ENCODE results near the gene YBX3.

The YBX3 gene

DNA sequence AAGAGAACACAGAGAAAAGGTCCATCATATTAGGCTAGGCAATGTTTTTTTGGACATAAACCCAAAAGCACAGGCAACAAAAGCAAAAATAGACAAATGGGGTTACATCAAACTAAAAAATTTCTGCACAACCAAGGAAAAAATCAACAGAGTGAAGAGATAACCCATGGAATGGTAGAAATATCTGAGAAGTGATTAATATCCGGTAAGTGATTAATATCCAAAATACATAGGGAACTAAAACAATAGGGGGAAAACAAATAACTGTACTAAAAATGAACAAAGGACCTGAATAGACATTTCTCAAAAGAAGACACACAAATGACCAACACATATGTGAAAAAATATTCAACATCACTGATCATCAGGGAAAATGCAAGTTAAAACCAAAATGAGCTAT lies 53.6 kb downstream of the YBX3 start:
- no peak for DNase-seq (ENCODE audit: low read depth)

DNA sequence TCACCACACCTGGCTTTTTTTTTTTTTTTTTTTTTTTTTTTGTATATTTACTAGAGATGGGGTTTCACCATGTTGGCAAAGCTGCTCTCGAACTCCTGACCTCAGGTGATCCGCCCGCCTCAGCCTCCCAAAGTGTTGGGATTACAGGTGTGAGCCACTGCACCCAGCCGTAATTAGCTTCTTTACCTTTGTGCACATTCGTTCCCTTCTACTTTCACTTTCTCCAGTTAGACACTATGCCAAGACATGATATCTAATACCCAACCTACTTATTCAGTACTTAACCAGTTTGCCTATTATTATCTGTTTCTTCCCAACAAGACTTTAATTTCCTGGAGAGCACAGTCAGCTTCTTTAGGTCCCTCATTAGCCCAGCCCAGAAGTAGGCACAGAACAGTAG lies 54.6 kb downstream of the YBX3 start:
- DNase-seq (ENCODE audit: low read depth) = no peak

DNA sequence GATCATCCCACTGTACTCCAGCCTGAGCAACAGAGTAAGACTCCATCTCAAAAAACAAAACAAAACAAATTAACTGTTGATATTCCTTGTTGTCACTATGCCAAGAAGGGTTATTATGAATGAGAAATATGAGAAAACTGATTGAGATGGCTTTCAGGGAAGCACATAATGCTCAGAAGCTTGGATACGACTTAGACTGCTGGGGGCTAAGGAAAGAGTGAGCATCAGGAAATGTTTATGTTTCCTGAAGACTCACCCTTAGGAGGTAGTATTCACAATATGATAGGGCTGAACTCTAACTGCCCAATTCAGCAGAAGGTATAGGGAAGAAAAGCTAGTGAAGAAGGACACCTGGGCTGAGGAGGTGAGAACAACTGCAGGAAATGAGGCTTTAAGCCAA lies 55.5 kb downstream of the YBX3 start:
- no peak for DNase-seq (ENCODE audit: low read depth)

- DNase-seq (ENCODE audit: low read depth) = no peak
Measured at GRCh38 chr12:10664499-10664898, 58.6 kb downstream of the YBX3 start.

DNA sequence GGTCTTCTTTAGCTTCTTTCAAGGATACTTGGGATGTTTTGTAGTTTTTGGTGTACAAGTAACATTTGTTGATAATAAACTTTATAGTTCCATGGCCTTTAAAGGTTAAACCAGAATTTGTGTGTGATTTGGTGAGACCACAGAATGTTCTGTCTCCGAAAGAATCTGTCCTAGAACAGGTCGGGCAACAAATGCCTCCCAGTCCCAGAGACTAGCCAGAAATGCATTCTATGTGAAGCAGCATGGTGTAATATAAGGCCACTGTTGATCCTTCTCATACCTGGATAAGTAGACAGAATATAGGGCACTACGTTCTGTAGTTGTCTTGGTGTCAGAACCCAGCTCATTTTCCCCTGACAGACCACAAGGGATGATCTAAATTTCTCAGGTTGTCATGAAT lies 59.3 kb downstream of the YBX3 start:
- no peak for DNase-seq (ENCODE audit: low read depth)

GRCh38 chr12:10661338-10661737 lies 61.8 kb downstream of the YBX3 start:
- no peak for DNase-seq (ENCODE audit: low read depth)

GRCh38 chr12:10654003-10654402 lies 69.1 kb downstream of the YBX3 start:
- no peak for DNase-seq (ENCODE audit: low read depth)

- DNase-seq (ENCODE audit: low read depth) = no peak
Measured at GRCh38 chr12:10652192-10652591, 70.9 kb downstream of the YBX3 start.
